HG03565 (cell line): Measurements from ENCODE around the gene RAB25.
"Not testable (repeated sequence)": the region's sequence is repeated elsewhere in the genome, so short reads cannot be mapped to it uniquely, and the experiment has no call there.

Source experiments
- ATAC-seq: cut with Tn5 transposase; IDR thresholded peaks from one replicate; pipeline ENCODE4 v1.9.1; 2021; ENCODE audit warnings: mild to moderate bottlenecking, moderate library complexity; ENCODE audit not compliant: unreplicated experiment

Gene RAB25

GRCh38 chr1:156060937-156061636, at the start of gene RAB25:
TSS of gene RAB25 (plus strand) at chr1:156061160. CDS start at chr1:156061401, 241 bp downstream.
- ATAC-seq = no peak

DNA sequence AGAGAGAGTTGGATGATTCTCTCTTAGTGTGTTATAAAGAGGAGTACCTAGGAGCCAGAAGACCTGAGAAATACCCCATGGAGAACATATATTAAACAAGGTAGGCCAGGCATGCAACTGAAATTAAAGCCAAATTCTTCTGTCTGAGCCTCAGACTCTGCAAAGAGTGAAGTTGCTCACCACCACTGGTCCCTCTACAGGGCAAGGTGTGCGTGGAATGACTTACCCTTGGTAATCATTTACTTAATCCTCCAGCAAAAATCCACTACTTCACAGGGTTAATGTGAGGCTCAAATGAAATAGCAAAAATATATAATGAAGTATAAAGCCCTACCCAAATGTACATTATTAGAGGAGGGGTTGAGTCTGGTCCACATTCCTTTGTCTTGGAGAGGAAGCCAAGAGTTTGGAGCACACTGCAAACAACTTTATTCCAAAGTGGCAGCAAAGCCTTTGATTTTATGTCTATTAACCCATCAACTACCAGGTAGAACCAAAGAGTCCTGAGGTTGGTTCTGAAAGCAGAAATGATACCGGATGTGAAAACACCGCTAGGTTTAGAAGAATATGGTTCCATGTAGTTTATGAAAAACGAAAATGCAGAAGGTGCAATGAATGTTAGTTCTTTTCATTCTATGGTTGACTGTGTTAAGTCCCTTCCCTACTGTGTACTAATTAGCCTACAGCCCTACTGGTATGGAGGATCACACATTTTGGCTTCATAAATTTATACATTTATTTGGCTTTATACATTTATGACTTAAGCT, 48.7 kb upstream of the RAB25 start:
- ATAC-seq = peak; percentile 72

- ATAC-seq = no peak
Measured at GRCh38 chr1:156014829-156015228, 46.1 kb upstream of the RAB25 start.

- ATAC-seq = no peak
Measured at GRCh38 chr1:156019946-156020292, 41.0 kb upstream of the RAB25 start.

DNA sequence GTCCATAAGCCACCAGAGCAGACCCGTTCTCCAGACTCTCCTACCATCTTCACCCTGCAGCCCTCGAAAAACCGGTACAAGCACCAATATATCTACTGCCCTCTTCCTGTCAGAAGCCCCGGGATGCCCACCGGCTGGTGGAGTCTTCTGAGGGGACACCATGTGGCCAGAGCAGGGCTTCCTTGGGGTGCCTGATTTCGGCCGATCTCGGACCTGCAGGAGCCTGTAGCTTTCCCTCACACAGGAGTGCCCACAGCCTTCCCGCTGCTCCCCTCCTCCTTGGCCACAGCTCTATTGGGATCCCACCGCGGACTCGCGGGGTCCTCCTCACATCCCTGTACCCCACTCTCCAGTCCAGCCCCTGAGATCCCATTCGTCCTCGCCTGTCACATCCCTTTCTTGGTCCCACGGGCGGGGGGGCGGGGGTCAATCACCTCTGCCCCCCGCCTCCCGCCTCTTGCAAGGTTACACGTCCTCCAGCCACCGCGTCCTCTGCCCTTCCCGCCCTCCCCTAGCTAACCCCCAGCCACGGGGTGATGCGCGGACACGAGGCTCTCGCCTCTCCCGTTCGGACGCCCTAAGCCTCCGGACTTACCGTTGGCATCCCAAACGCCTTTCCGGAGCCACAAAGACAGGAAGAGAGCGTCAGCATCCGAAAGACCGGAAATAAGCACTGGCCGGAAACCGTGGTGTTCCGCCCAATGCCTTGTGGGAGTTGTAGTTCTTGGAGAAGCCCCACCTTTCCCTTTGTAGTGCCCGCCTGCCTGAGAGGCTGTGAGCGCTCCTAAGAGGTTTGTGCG, 40.5 kb upstream of the RAB25 start, which contains the start of gene SSR2:
SSR2 (minus strand) TSS at position 659 of the 800 bp plus-strand sequence. CDS start 784 bp downstream, outside the sequence.
- peak; percentile 85 for ATAC-seq

DNA sequence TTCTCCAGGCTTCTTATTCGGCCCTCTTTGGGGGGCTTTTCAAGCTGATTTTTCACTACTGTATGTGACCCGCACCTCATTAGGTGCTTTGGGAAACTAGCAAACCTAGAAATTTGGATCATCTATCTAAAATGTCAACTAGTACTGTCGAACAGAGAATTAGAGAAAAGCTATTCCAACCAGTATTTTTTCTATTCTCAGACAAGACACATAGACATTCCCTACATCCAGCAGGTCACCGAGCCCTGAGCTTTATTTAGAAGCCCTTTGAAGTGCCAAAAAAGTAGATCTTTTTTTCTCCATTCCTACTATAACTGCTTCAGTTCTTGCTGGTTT, 39.9 kb upstream of the RAB25 start:
- no peak for ATAC-seq

DNA sequence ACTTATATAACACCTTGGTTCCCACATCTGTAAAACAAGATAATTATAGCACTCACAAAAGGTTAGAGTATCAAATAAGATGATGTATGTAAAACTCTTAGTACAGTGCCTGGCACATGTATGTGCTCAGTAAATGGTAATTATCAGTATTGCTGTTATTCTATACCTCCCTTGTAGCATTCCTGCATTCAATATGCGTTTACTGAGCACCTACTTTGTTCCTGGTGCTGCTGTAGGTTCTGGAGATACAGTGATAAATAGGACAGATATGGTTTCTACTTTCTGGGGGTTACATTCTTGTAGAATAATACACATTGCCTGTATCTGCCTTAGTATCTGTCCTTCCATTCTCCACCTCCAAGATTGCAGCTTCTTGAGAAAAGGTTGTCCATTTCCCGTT, 39.0 kb upstream of the RAB25 start:
- ATAC-seq = no peak

GRCh38 chr1:156024801-156025200, 36.2 kb upstream of the RAB25 start:
- ATAC-seq = no peak

DNA sequence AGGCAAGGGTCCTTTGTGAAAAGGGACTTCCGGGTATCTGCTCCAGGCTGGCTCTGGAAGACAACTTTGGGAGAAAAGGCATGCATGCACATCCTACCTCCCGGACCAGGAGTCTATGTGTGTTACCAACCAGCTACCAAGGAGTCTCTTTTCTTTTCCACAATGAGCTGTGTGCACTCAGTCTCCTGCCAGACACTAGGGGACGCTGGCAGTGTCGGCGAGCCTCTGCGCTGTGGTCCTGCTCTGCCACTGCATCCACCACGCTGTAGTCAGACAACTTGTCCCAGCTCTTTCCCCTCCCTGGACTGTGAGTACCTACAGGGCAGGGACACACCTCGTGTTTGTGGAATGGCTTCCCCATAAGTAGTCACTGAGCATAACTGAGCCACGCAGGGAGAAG, 35.1 kb upstream of the RAB25 start:
- no peak for ATAC-seq

- no peak for ATAC-seq
Measured at GRCh38 chr1:156026588-156026987, 34.4 kb upstream of the RAB25 start.

- no peak for ATAC-seq
Measured at GRCh38 chr1:156033011-156033410, 27.9 kb upstream of the RAB25 start.

- ATAC-seq = not testable (repeated sequence)
Measured at GRCh38 chr1:156034991-156035390, 26.0 kb upstream of the RAB25 start.

GRCh38 chr1:156042828-156043227, 18.1 kb upstream of the RAB25 start:
- ATAC-seq = no peak

DNA sequence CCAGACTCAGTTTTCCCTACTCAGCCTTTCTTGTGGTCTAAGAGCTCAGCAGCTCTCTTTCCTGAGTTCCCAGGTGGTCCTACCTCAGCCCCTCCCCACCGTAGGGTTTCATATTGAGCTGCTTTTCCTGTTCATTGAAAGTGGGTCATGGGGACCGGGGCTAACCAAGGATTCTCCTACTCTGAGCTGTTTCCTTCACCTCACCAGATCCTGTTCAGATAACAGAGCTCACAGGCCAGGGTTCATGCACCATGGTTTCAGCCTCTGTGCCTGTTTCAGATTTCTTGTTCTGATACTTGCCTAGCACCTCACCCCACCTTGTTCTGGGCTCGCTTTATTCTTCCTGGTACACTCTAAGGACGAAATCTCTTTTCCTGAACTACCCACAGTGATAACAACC, 15.9 kb upstream of the RAB25 start:
- ATAC-seq = no peak

DNA sequence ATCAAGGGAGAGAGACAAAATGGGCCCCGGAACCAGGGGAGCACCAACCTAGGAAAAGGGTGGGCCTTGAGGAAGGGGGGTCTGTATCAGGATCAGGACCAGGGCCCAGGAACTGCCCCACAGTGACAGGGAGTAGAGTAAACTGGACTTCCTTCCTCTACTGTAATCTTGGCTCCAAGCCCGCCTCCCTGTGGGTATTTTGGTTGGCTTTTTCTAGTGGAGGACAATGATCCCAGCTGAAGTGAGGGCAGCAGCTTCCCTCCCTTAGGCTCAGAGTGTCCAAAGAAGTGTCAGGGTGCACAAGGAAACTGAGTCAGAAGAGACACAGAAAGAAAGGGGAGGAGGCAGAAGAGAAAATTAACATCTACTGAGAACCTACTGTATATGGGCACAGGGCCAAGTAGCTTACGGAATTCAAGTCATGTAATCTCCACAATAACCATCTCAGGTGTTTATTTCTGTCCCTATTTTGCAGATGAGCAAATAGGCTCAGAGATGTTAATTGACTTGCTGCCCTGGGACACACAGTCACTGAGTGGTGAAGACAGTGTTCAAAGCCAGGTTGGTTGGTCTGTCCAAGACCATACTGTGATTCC, 12.2 kb upstream of the RAB25 start:
- ATAC-seq = no peak

GRCh38 chr1:156050376-156050775, 10.6 kb upstream of the RAB25 start:
- ATAC-seq = no peak

DNA sequence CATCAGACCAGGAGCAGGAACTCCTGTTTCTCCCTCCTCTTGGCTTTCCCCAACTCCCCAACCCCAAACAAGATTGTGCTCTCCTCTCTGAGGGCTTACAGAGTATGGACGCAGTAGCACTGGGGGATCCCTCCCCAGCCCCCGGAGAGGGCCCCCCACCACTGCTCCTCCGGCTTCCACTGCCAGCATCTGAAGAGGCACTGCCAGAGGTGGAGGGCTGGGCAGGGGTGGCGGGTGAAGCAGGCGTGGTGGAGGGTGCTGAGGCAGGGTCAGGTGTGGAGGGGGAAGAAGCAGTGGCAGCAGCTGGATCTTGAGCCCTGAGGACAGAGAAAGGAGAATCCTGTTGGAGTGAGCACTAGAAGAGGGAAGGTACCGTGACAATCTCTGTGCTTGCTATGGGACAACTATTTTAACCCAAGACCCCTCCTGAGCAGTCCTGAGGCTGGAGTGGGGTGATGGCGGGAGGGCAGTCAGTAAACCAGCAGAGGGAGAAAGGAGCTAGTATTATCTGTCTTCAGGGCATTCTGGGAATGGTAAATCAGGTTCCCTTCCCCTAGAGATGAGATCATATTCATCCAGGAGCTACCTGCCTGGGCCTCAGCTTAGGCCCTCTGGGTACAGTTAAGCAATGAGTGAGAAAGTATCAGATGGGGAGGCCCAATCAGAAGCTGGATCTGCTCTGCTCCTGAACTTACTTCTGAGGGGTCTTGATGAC, 9.8 kb upstream of the RAB25 start:
- ATAC-seq = no peak

GRCh38 chr1:156052862-156053767, 7.8 kb upstream of the RAB25 start:
- no peak for ATAC-seq

DNA sequence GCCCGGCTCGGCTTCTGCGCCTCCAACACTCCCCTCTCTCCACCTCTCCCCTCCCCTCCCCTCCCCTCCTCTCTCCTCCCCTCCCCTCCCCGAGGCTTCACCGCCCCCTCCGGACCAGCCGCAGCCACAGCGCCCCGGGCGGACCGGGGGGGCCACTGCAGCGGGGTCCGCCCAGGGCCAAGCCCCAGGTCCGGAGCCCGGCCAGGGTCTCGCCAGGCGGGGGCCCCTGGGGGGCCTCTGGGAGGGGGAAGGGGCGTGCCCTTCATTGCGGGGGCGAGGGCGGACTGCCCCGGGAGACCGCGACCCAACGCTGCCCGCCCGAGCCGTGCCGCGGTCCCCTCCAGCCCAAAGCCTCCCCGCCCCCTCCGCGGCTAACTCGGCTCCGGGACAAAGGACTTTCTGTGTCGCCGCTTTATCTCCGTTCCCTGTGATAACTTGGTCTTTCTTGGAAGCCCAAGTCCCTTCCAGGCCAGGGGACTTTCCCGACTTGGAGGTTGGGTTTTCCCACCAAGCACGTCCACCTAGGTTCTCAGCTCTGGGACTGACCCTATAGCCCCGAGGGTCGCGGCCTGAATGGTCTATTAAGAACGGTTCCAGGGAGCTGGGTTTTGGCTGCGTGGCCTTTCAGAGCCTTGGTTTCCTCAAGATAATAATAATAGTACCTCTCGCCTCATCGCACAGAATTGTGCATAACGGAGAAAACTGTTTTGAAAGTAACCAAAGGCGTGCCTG, 7.0 kb upstream of the RAB25 start, which contains the start of gene UBQLN4:
UBQLN4 (minus strand) TSS at position 31 of the 732 bp plus-strand sequence. CDS start 97 bp downstream, outside the sequence.
- ATAC-seq = peak; percentile 38
